Measurements from ENCODE around the gene APBA2.

The APBA2 gene

GRCh38 chr15:29134239-29134638 lies 248.5 kb downstream of the APBA2 start:
- no peak for DNase-seq (ENCODE audit: low spot score)
- TF ChIP-seq CTCF (IDR thresholded peaks at IDR 0.05; ENCODE audit: extremely low read depth, missing control alignments): no peak

- no peak for TF ChIP-seq CTCF (IDR thresholded peaks at IDR 0.05; ENCODE audit: extremely low read depth, missing control alignments)
- DNase-seq (ENCODE audit: low spot score): no peak
These were observed 249.0 kb downstream of the APBA2 start for GRCh38 chr15:29134641-29135308.

- TF ChIP-seq CTCF (IDR thresholded peaks at IDR 0.05; ENCODE audit: extremely low read depth, missing control alignments): no peak
- DNase-seq (ENCODE audit: low spot score): no peak
These were observed 249.5 kb downstream of the APBA2 start for GRCh38 chr15:29135309-29135657.

GRCh38 chr15:29135702-29136646 lies 250.2 kb downstream of the APBA2 start:
- DNase-seq (ENCODE audit: low spot score): no peak
- no peak for TF ChIP-seq CTCF (IDR thresholded peaks at IDR 0.05; ENCODE audit: extremely low read depth, missing control alignments)

GRCh38 chr15:29138260-29138659 lies 252.5 kb downstream of the APBA2 start:
- TF ChIP-seq CTCF (IDR thresholded peaks at IDR 0.05; ENCODE audit: extremely low read depth, missing control alignments): no peak

GRCh38 chr15:29139072-29139471 lies 253.3 kb downstream of the APBA2 start:
- DNase-seq (ENCODE audit: low spot score): no peak
- TF ChIP-seq CTCF (IDR thresholded peaks at IDR 0.05; ENCODE audit: extremely low read depth, missing control alignments): no peak

More at GRCh38 chr15:29138260-29138659, 252.5 kb downstream of the APBA2 start:
- no peak for DNase-seq (ENCODE audit: low spot score)

Data from GM20000 (cell line).